Central memory CD8-positive, alpha-beta T cell (primary cell): ENCODE data around the gene BROX.

Experiments used
- ATAC-seq: fragments of 150-1000 bp; cut with Tn5 transposase; replicated peaks from 2 replicates; pipeline ENCODE4 v1.10.0; 2022; ENCODE audit warnings: mild to moderate bottlenecking, moderate FRiP score, moderate number of reproducible peaks; ENCODE audit not compliant: poor library complexity, severe bottlenecking; ENCODE audit errors: extremely low read depth
- DNase-seq, 2 donors: peaks; one replicate each; pipeline ENCODE4 v3.0.0; 2021; ENCODE audit warnings: low spot score in 2 of 2
- H3K27ac Mint-ChIP-seq: one replicate; pipeline ENCODE4 v1.8.0; 2022; ENCODE audit warnings: low read depth, mild to moderate bottlenecking, moderate library complexity, mixed read lengths
- H3K27me3 Mint-ChIP-seq: one replicate; pipeline ENCODE4 v1.8.0; 2022; ENCODE audit warnings: mixed read lengths
- H3K36me3 Mint-ChIP-seq: one replicate; pipeline ENCODE4 v1.8.0; 2022; ENCODE audit warnings: mild to moderate bottlenecking, moderate library complexity, mixed read lengths; ENCODE audit not compliant: insufficient read depth
- H3K4me1 Mint-ChIP-seq: one replicate; pipeline ENCODE4 v1.8.0; 2022; ENCODE audit warnings: mixed read lengths
- H3K4me3 Mint-ChIP-seq: one replicate; pipeline ENCODE4 v1.8.0; 2022; ENCODE audit warnings: mild to moderate bottlenecking, moderate library complexity, mixed read lengths
- H3K9me3 Mint-ChIP-seq: one replicate; pipeline ENCODE4 v1.8.0; 2022; ENCODE audit warnings: mixed read lengths

BROX gene

GRCh38 chr1:222702210-222702609 lies 10.2 kb upstream of the BROX start:
- ATAC-seq = no peak
- Mint-ChIP-seq H3K27me3 (no peaks in the 10 kb centered on the region), H3K9me3 (no peaks in the 10 kb centered on the region), H3K36me3 (peaks cover 29% of the 10 kb centered on the region), H3K27ac (no peak overlapping the region), H3K4me3 (no peak overlapping the region), H3K4me1 (peaks cover 39% of the 10 kb centered on the region)
- DNase-seq = no peak

GRCh38 chr1:222704260-222704659 lies 8.1 kb upstream of the BROX start:
- Mint-ChIP-seq H3K36me3 (peaks cover 30% of the 10 kb centered on the region), H3K4me3 (no peak overlapping the region), H3K27me3 (no peaks in the 10 kb centered on the region), H3K27ac (peak overlapping the region; percentile 32), H3K4me1 (peaks cover 40% of the 10 kb centered on the region), H3K9me3 (no peaks in the 10 kb centered on the region)
- DNase-seq (no peak), ATAC-seq (no peak)

- no peaks in the 10 kb centered on the region for H3K9me3 Mint-ChIP-seq
- no peak for DNase-seq
- peaks cover 25% of the 10 kb centered on the region for H3K36me3 Mint-ChIP-seq
- no peak for ATAC-seq
- no peak overlapping the region for H3K27ac Mint-ChIP-seq
- no peak overlapping the region for H3K4me3 Mint-ChIP-seq
- H3K27me3 Mint-ChIP-seq = no peaks in the 10 kb centered on the region
- H3K4me1 Mint-ChIP-seq = peaks cover 58% of the 10 kb centered on the region
Measured at GRCh38 chr1:222706815-222707214, 5.5 kb upstream of the BROX start.

- no peak for ATAC-seq
- peaks cover 33% of the 10 kb centered on the region for H3K36me3 Mint-ChIP-seq
- no peaks in the 10 kb centered on the region for H3K27me3 Mint-ChIP-seq
- H3K4me3 Mint-ChIP-seq = no peak overlapping the region
- H3K27ac Mint-ChIP-seq = no peak overlapping the region
- no peaks in the 10 kb centered on the region for H3K9me3 Mint-ChIP-seq
- peaks cover 55% of the 10 kb centered on the region for H3K4me1 Mint-ChIP-seq
- DNase-seq = no peak
Measured at GRCh38 chr1:222709700-222710153, 2.6 kb upstream of the BROX start.

- H3K4me1 Mint-ChIP-seq = peaks cover 49% of the 10 kb centered on the region
- H3K27ac Mint-ChIP-seq = peak overlapping the region; percentile 97
- no peaks in the 10 kb centered on the region for H3K9me3 Mint-ChIP-seq
- peaks cover 38% of the 10 kb centered on the region for H3K36me3 Mint-ChIP-seq
- no peaks in the 10 kb centered on the region for H3K27me3 Mint-ChIP-seq
- H3K4me3 Mint-ChIP-seq = peak overlapping the region; percentile 99
- ATAC-seq (peak; percentile 35), DNase-seq (peak; percentile 24 to 35)
Measured at GRCh38 chr1:222711319-222712252, 778 bp upstream of the BROX start.

- peak overlapping the region; percentile 97 for H3K27ac Mint-ChIP-seq
- H3K9me3 Mint-ChIP-seq = no peaks in the 10 kb centered on the region
- H3K4me1 Mint-ChIP-seq = peaks cover 57% of the 10 kb centered on the region
- H3K36me3 Mint-ChIP-seq = peaks cover 47% of the 10 kb centered on the region
- DNase-seq (peak; percentile 79 to 86), ATAC-seq (peak; percentile 75)
- H3K27me3 Mint-ChIP-seq = no peaks in the 10 kb centered on the region
- H3K4me3 Mint-ChIP-seq = peak overlapping the region; percentile 99
Measured at GRCh38 chr1:222713091-222713961, 962 bp downstream of the BROX start.

GRCh38 chr1:222716393-222716792 lies 4.0 kb downstream of the BROX start:
- H3K36me3 Mint-ChIP-seq = peaks cover 68% of the 10 kb centered on the region
- H3K4me3 Mint-ChIP-seq = no peak overlapping the region
- H3K9me3 Mint-ChIP-seq = no peaks in the 10 kb centered on the region
- ATAC-seq (no peak), DNase-seq (no peak)
- H3K27ac Mint-ChIP-seq = no peak overlapping the region
- H3K27me3 Mint-ChIP-seq = no peaks in the 10 kb centered on the region
- H3K4me1 Mint-ChIP-seq = peaks cover 44% of the 10 kb centered on the region

- Mint-ChIP-seq H3K4me3 (no peak overlapping the region), H3K27ac (peak overlapping the region; percentile 32), H3K36me3 (peaks cover 84% of the 10 kb centered on the region), H3K9me3 (no peaks in the 10 kb centered on the region), H3K27me3 (no peaks in the 10 kb centered on the region), H3K4me1 (peaks cover 7% of the 10 kb centered on the region)
- no peak for ATAC-seq
- no peak for DNase-seq
Measured at GRCh38 chr1:222728746-222729145, 16.4 kb downstream of the BROX start.

- peaks cover 7% of the 10 kb centered on the region for H3K4me1 Mint-ChIP-seq
- H3K27me3 Mint-ChIP-seq = no peaks in the 10 kb centered on the region
- DNase-seq = no peak
- H3K9me3 Mint-ChIP-seq = no peaks in the 10 kb centered on the region
- no peak for ATAC-seq
- peaks cover 68% of the 10 kb centered on the region for H3K36me3 Mint-ChIP-seq
- no peak overlapping the region for H3K4me3 Mint-ChIP-seq
- no peak overlapping the region for H3K27ac Mint-ChIP-seq
Measured at GRCh38 chr1:222730866-222731265, 18.5 kb downstream of the BROX start.

GRCh38 chr1:222732216-222733159 lies 20.1 kb downstream of the BROX start:
- no peak overlapping the region for H3K27ac Mint-ChIP-seq
- ATAC-seq (no peak), DNase-seq (no peak)
- no peak overlapping the region for H3K4me3 Mint-ChIP-seq
- H3K36me3 Mint-ChIP-seq = peaks cover 58% of the 10 kb centered on the region
- no peaks in the 10 kb centered on the region for H3K9me3 Mint-ChIP-seq
- H3K27me3 Mint-ChIP-seq = no peaks in the 10 kb centered on the region
- peaks cover 7% of the 10 kb centered on the region for H3K4me1 Mint-ChIP-seq

GRCh38 chr1:222734740-222735139 lies 22.4 kb downstream of the BROX start:
- no peak overlapping the region for H3K27ac Mint-ChIP-seq
- DNase-seq (no peak), ATAC-seq (no peak)
- H3K4me3 Mint-ChIP-seq = no peak overlapping the region
- no peaks in the 10 kb centered on the region for H3K9me3 Mint-ChIP-seq
- H3K4me1 Mint-ChIP-seq = peaks cover 7% of the 10 kb centered on the region
- peaks cover 39% of the 10 kb centered on the region for H3K36me3 Mint-ChIP-seq
- H3K27me3 Mint-ChIP-seq = no peaks in the 10 kb centered on the region

GRCh38 chr1:222736470-222736869 lies 24.1 kb downstream of the BROX start:
- Mint-ChIP-seq H3K4me1 (no peaks in the 10 kb centered on the region), H3K9me3 (no peaks in the 10 kb centered on the region), H3K27me3 (no peaks in the 10 kb centered on the region), H3K4me3 (no peak overlapping the region), H3K27ac (no peak overlapping the region), H3K36me3 (peaks cover 24% of the 10 kb centered on the region)
- no peak for DNase-seq
- no peak for ATAC-seq
